NK-92 (cell line): ENCODE results near the gene CHRNB2.

Experiments used
- DNase-seq: peaks from one replicate; lab custom pipeline; 2025; ENCODE audit not compliant: unreplicated experiment; lab: John Stamatoyannopoulos, UW

Gene CHRNB2

DNA sequence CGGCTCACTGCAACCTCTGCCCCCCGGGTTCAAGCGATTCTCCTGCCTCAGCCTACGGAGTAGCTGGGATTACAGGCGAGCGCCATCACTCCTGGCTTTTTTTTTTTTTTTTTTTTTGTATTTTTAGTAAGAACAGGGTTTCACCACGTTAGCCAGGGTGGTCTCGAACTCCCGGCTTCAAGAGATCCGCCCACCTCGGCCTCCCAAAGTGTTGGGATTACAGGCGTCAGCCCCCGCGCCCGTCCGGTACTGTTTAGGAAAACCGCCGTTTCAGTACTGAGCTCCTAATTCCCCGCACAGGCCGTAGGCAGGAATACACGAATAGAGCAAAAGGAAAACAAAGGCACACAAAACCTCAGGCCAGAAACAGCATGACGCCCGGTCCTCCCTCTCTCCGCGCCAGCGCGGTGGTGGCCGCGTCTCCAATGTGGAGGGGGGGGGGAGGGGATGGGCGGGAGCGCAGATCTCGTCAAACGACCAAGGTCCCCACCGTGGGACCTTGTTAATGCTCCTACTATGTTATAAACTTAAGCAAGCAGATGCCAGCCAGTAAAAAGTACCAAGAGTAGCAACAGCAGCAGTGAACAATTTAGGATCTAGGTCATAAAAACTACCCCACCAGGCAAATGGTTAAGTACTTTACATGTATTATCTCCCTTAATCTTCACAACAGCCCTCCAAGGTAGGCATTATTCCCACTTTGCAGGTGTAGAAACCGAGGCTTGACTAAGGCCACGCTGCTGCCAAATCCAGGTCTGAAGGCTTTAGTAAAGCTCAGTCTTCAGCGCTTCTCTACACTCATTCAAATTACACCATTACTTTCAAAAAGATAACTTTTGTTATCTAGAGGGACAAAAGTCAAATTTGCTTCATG lies 41.1 kb downstream of the CHRNB2 start:
- DNase-seq = no peak

DNA sequence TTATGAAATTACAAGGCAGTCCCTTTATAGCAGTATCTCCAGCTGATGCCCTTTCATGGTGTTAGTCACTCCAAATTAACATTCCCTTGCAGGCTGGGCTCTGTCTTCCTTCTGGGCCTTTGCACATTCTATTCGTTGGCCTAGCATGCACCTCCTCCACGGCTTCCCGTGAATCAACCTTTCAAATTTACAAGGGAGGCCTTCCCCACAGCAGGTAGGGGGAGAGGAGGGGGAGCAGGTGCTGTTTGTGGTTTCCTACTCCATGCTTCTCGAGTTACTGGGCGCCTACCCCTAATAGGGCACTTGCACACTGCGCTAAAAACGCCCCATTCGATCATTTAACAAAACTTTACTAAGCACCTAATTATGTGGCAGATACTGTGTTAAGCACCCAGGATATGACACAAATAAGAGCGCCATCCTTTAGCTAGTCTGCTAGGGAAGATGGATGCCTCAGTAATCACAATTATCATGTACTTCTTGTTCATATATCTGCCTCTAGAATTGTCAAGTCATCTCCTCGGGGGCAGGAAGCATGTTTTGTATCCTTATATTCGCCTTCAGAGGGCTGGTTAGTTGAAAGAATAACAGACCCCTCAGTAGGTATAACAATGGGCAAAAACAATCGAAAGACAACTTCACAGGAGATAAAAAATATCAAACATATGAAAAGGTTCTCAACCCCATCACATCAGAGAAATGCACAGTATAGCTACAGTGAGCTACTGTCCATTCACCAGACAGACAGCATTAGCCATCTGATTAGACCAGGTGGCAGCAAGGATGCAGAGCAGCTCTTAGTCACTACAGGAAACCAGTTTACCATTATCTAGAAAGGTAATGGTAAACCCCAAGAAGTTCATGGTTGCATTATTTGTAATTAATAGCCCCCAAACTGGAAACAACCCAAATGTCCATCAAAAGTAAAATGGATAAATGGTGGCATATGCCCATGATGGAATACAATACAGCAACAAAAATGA lies 42.1 kb downstream of the CHRNB2 start:
- no peak for DNase-seq

DNA sequence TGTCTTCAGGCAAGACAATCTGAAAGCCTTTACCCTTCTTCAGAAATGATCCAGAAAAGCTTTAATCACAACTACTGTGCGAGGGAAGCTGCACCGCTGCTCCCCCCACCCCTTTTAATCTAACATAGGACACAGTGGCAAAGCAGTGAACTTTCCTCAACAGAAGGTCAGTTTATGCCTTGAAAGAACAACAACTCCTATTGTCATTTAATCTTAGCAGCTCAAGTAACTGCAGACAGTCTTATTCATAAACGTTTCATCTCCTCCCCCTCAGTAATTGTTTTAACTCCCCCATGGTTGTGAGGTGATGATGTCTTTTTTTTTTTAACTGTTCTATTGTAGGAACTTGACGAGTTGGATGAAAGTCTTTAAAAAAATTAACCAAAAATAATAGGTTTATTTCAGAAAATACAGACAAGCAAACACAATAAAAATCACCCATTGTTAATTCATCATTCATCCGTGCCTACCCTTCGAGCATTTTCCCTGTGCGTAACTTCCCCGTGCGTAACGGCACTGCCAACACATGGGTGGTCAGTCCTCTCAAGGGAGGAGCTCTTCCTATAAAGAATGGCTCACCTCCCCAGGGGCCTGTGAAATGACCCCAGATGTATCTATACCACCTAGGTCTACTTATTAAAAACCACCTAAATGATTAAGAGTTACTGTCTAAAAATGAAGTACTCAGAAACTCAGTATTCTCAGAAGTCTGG lies 43.7 kb downstream of the CHRNB2 start:
- no peak for DNase-seq

DNA sequence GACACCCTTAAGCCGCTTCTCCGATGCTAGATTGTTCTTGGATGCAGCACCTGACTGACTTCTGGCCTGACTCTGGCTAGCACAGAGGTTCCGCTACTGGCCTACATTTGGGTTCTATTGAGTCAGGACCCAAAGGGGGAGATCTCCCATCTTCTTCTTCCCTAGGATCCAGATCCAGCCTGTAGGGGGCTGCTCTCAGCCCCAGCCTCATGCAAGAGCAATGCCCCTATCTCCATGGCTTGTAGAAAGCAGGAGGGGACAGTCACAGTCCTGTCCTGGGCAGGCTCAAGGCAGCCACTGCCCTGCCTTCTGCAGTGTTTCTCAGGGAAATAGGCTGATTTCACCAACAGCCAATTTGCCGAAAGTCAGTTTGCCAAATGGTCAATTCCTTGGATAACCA lies 46.7 kb downstream of the CHRNB2 start:
- no peak for DNase-seq

DNA sequence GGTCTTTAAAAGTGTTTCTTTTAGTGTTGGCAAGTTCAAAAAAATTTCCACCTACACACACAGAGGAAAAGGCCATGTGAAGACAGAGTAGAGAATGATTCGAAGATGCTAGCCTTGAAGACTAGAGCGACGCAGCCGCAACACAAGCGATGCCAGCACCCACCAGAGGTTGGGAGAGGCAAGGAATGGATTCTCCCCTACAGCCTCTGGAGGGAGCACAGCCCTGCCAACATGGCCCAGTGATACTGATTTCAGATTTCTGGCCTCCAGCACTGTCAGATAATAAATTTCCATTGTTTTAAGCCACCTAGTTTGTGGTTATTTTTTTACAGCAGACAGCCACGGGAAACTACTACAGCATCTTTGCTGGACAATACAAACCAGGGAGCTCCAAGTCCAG lies 47.3 kb downstream of the CHRNB2 start:
- no peak for DNase-seq

DNA sequence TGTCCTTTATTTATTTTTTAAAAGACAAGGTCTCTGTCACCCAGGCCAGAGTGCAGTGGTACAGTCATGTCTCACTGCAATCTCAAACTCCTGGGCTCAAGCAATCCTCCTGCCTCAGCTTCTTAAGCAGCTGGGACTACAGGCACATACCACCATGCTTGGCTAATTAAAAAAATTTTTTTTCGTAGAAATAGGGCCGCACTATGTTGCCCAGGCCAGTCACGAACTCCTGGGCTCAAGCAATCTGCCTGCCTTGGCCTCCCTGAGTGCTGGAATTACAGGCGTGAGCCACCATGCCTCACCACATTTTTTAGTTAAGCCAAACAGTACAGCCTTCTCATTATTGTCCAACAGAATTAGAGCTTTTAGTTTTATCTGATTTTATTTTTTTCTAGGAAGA lies 47.8 kb downstream of the CHRNB2 start:
- DNase-seq = no peak

DNA sequence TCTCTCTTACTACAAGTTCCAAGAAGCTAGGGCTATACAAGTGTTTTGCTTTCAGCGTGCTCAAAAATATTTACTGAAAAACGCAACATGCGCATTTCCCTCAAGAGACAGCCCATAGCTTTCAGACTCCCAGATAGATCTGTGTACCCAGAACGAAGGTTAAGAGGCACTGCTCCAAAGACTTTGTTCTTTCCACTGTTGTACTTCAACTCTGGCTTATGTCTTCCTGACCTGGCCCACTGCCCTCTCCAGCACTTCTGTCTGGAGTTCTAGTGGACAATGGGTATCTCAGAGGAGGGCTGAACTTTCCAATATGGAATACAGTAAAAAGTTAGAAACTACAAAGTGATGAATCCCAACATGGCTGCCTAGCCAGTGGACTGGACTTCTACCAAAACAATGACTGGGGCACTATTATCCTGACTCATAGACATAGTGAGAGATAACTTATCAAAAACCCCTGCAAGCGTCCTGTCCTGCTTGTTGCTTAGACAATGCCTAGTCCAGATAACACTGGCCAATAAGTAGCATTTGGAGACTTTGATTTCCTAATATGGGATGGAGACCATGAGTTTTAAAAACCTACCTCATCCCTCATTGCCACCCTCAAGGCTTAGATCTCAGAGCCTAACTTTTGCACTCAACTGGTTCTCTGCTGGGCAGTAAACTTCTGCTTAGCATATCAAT lies 49.2 kb downstream of the CHRNB2 start:
- DNase-seq = no peak

DNA sequence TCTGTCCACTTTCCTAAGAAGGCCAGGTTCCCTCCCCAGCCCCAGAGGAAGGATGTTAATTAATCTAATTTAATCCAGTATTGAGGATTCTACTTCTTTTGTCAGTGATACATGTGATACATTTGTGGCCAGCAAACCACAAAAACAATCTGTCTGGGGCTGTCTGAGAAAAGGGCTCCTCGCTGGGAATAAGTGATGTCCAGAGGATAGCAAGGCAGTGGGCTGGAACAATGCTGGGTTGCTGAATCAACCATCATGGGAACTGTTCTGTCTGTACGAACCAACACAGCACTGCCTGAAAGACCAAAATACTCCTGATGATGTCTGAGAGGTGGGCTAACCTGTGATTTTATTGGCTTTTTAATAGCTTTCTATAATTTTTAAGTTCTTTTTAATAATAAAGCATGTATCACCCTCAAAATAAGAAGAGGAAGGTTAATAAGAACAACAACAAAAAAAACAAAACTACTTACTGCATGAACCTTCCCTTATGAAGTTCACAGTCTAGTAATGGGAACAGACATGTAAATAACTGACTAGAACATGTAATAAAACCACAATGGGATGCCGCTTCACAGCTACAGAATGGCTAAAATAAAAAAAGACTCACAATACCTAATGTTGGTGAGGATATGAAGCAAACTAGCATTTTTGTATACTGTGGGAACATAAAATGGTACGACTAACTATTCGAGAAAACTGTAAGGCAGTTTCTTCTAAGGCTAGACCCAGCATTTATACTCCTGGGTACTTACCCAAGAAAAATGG lies 51.8 kb downstream of the CHRNB2 start:
- no peak for DNase-seq

DNA sequence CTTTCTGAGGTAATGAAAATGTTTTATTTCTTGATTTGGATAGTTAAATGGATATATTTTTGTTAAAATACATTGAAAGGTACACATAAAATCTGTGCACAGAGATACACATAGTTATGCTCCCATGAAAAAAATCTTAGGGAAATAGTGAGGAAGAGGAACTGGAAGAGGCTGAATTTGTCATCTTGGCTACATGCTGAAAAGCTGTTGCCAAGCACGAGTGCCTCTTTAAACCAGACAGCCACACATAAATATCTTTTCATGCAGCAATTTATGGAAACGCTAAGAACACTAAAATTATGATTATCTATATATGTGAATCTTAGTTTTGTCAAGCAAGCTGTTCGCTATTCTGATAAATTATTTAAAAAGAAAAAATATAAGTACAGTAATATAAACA lies 53.2 kb downstream of the CHRNB2 start:
- no peak for DNase-seq

DNA sequence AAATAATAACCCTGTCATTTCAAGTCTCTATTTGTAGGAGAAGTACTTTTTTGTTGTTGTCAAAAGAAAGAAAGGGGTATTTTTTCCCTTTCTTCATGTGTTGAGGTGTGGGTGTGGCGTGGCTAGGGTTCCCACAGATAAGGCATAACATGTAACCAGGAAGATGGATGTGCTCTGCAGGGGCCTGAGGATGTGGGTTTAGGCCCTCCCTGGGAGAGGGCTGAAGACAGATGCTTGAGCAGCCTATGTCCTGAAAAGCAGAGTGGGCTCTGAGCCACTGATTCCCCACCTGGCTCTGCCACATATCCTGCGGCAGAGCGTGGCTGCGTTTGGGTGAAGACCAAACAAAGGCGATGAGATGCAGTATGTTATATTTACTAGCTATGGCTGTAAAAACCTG lies 54.3 kb downstream of the CHRNB2 start:
- DNase-seq = no peak

DNA sequence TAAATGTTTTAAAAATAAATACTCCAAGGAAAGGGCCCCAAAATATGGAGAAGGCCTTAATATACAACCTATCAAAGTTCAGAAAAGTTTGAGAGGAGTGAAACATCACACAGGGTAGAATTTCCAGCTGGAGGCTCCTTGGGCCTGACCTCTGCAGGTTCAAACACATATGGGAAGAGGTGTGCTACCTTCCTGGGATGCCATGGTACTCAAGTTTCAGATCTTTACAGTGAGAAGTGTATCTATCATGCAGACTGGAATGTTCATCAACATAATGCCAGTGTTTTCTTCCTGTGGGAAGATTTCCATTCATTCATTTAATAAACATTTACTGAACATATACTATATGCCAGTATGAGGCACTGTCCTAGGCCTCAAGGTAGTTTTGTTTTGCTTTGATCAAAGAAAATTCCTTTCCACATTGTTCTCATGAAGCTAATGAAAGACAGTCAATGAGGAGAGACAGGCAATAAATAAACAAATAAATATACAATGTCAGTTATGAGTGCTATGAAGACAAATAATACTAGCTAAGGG lies 55.0 kb downstream of the CHRNB2 start:
- DNase-seq = no peak

DNA sequence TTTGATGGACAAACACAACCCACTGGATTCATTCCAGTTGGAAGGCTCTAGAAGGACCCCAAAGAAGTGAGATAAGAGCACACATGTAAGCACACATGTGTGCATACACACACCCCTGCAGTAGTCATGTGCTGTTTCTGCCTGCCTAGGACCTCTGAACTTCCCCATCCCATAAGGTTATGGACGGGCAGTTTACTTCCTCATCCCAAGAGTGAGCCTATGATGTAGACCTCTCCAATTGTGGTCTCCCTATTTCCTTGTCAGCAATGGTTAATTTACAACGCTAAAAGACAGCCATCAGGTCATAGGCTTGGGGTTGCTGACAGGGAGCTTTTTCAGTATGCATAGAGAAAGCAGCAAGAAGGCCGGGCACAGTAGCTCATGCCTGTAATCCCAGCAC lies 55.8 kb downstream of the CHRNB2 start:
- no peak for DNase-seq

DNA sequence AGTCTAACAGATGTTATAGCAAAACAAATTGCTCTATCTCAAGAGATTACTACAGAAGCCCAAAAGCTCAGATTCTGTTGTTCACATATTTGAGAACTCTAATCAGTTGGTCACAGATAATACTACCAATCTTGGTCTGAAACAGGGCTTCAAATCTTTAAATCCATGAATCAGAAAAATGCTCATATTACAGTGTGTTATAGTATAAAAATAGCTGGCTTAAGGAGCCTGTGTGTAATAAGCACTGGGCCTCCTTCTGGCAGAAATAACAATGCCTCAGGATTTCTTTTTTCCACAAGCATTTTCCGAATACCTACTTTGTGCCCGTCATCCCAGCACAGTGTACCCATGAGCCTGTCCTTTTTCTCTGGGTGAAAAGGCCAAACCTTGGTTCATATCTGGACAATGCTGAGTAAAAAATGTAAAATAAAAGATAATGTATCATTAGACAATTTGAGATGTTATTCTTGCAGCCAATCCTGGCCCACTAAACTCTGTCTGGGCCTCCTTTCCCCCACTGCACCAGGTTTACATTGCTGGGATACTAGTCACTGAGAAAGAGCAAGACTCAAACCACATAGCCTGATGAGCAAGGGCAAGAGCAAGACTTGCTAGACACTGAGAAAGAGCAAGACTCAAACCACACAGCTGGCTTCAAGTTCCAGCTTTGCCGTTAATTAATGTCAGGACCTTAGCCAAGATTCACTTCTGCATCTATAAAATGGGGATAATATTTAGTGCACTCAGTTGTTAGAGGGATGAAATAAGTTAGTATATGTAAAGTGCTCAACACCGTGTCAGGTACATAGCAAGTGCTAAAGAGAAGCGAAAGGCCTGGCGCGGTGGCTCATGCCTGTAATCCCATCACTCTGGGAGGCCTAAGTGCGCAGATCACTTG lies 57.4 kb downstream of the CHRNB2 start:
- DNase-seq = no peak

DNA sequence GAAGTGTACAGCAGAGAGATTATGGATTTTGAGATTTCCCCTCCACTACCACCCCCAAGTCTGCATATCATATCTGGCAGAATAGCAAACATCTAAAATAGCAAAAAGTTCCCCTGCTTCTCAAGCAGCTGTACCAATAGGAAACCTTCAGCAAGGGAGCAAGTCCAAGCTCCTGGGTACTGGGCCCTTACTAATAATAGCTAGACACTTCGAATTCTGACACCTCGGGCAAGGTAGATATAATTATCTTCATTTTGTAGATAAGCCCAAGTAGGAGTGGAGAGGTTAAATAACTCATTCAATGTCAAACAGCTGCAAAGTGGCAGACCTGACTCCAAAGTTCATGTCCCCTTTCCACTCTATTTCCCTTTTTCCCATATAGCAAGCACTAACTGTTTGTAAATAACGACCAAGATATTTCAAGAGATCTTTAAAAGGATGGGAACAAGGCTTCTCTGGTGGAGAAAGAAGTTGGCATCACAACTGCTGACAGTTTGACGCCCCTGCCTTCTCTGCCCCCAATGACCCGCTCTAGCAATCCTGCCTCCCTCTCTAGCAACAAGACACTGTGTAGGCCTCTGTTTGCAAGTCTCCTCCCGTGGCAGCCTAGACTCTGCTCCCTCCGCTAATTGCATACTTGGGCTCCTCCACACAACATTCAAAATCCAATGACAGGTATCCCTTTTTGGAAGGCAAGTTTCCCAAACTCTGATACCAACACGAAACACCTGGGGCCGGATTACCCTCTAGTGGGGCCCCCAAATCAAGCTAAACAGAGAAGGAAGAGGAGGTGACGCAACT lies 59.1 kb downstream of the CHRNB2 start:
- DNase-seq = no peak

DNA sequence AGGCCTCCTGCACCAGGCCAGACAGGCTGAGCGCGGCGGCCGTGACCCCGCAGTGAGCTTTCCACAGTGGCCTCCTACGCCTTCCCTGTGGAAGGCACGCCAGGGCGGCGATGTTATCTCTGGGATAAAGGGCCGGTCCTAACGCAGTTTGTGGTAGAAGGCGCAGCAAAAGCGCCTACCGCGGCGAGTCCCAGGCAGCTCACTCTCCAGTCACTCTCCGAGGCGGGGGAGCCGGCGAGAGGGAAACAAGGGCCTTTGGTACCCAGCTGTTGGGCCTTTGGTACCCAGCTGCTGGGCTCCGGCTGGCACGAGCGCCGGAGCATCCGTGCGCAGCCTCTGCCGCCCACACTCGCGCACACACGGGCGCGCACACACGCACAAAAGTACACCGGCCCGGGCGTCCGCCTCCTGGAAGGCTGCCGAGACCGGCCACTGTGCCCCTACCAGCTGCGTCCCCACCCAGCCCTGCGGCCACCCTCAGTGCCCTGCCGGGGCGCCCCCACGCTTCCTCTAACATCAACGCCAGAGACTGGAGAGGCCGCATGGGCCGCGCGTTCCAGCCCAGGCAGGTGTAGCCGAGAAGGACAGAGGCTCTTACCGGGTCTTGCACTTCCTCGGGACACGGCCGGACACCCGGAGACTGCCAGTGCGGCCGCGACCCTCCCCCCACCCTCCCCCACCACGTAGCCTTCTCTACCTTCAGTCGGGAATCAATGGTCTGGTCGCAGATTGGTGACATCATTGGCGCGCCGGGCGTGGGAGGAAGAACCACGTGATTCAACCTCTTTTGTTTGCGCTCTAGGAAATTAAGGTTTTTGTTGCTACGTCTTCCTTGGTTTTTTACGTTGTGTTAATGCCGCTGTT lies 59.9 kb downstream of the CHRNB2 start:
- DNase-seq = no peak

DNA sequence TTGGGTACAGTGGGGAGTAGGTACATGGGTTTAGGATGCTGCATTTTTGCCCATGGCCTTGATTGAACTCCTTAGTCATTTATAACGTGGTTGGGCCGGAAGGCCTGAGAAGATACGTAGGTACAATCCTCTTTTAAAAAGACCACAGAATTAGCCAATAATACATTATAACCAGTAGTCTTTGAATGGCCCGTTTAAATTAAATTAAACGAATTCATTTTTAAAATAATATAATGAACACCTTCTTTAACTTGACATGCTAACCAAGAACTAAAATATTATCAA lies 60.5 kb downstream of the CHRNB2 start:
- DNase-seq = no peak

DNA sequence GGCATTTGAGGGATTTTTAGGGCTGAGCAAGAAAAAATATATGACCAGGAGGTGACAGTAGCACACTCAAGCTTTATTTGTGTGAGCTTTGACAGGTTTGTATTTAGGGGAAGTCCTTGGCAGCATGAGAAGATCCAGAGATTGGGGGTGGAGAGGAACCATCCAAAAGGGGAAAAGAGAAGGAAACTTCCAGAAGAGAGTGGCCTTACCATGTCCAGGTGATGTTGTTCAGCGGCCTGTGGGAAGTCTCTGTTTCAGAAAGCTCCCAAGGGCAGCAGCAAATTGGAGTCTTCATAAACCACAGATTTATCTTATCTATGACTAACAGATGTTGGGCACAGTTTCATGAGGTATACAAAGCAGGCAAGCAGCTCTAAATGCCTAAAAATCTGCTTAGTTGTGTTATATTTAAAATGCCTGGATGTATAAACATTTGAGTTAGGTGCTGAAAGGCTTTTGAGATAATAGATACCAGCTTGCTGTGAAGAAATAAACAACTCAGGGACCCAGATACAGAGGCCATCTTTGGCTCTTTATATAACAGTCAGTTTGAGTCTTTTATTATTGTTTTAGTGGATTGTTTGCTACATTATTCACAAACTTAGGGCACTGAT lies 61.6 kb downstream of the CHRNB2 start:
- DNase-seq = no peak
